GM18498 (cell line): ENCODE results near the gene HCFC1.

Experiments used
- ATAC-seq: cut with Tn5 transposase; IDR thresholded peaks from one replicate; pipeline ENCODE4 v1.9.1; 2021; ENCODE audit warnings: mild to moderate bottlenecking, moderate library complexity; ENCODE audit not compliant: unreplicated experiment

HCFC1 gene

DNA sequence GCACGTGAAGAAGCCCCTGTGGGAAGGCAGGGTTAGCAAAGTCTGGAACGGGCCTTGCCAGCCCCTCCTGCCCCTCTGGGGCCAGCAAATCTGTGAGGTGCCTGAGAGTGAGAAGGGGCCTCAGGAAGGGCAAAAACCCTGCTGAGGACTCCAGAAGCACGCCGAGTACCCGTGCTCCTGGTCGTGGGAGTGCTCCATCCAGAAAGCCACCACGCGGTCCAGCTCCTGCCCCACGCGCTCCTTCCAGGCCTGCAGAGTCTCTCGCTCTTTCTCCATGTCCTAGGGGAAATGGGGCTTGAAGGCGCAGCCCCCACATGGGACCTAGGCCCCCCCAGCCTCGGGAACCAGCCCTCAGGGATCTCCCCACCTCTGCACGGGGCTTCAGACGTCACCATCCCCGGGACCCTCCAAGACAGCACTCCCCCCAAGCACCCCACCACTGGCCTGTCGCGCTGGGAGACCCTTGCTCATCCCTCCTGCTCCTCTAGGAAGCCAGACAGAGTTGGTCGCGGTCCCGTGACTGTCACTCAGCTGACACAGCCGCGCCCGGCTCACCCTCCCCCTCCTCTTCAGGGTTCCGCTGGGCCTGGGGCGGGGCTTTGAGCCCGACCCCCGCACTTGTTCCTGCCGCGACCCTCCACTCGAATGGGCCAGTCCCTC, 27.3 kb downstream of the HCFC1 start, which contains the start of gene RENBP:
Gene RENBP (minus strand): TSS at position 504 of the 660 bp plus-strand sequence. CDS start 33 bp downstream, at position 471.
- ATAC-seq, result no peak

DNA sequence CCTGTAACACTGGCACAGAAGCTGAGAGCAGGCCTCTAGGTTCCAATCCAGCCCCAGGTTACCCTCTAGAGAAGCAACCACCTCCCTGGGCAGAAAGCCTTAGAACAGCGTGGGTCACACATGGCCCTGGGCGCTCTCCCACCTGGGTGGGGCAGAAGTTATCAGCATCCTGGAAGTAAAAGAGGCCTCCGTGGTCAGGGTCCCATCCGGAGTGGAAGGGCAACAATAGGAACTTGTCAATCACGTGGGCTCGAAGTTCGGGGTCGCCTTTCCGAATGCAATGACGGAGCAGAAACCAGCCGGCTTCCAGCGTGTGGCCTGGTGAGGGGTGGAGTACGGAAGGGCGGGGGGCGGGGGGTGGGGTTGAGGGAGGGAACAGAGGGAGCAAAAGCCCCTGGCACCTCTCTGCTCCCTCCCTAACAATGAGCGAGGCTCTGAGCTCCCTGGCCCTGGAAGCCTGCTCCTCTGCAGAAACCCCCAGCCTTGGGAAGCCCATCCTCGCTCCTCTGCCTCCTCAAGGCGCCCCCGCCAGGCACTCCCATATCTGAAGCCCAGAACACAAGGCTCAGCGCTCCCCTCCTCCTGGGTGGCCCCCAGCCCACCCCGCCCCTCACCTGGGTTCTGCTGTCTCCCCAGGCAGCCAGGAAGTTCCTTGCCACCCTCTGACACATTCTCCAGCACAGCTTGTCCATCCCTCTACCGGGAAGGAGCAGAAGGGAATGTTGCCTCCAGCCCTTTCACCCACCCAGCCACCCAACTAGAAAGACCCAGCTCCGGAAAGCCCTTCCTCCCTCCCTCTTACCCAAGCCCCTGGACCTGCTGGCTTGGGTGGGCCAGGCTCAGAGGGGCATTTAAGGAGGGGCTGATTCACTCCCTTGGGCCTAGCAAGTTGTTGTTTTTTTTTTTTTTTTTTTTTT, 30.0 kb downstream of the HCFC1 start:
- ATAC-seq, result no peak

DNA sequence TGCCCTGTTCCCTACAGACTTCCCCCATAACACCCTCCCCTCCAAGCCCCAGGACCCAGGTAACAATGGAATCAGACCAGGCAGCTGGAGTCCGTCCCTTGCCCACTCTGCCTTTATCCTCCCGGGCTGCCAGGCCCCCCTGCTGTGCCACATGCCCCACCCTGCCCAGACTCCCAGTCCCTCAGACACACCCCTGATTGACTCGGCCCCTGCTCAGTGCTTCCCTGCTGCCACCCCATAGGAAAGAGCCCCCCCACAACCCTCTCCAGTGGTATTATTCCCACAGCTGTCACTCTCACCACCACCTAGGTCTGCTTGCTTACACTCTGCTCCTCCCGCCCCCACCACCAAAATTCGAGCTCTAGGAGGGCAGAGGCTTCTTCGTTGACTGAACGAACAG, 32.0 kb downstream of the HCFC1 start:
- no peak for ATAC-seq

DNA sequence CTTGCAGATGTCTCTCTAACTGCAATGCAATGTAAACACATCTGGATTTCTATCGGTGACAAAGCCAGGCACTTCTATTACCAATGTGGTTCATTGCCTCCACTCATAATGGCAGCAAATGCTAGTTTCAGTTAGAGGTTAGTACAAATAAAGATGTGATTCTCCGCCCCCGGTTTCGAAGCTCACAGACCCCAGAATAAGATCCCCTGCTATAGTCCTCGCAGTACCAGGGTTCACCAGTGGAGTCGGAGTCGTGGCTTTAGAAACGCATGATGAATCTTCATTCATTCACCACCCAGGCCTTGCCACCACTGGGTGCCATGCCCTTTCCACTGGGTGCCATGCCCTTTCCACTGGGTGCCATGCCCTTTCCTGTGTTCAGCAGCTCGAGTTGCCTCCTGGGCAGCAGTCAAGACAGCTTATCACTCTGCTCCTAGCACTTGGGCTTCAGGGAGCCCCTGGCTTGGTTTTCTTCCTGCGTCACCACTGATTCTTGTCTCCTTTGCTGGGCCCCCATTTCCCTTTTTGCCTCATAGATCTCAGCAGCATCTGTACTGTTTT, 33.3 kb downstream of the HCFC1 start:
- no peak for ATAC-seq

DNA sequence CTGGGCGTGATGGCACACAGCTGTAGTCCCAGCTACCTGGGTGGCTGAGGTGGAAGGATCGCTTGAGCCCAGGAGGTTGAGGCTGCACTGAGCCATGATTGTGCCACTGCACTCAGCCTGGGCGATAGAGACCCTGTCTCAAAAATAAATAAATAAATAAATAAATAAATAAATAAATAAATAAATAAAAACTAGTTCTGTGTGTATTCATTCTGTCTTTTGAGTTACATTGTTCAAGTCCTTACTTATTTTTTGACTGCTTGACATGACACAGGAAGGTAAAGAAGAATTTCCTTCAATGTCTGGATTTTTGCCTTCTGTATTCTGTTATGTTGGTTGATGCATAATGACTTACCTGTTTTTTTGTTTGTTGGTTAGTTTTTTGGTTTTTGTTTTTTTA, 34.6 kb downstream of the HCFC1 start:
- ATAC-seq, result no peak

DNA sequence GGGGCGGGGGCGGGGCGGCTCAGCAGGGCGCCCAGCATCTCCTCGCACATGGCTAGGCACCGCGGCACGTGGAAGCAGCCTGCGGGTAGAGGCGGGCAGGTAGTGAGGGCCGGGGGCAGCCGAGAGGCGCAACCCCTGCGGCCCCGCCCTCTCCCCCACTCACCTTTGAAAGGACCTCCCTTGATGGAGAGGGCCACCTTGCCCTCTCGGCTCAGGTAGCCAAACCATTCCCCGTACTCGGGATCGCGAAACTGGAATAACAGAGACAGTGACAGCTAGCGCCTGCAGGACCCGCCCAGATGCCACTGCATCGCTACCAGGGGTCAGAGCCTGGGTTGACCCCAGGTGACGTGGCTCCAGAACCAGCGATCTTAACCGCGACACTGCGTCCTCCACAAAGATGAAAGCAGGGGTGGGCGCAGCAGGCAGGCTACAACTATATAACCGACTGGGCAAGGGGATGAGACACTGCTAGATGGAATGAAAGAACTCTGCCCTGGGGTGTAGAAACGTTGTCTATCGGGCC, 36.2 kb downstream of the HCFC1 start:
- ATAC-seq, result peak; percentile 8

DNA sequence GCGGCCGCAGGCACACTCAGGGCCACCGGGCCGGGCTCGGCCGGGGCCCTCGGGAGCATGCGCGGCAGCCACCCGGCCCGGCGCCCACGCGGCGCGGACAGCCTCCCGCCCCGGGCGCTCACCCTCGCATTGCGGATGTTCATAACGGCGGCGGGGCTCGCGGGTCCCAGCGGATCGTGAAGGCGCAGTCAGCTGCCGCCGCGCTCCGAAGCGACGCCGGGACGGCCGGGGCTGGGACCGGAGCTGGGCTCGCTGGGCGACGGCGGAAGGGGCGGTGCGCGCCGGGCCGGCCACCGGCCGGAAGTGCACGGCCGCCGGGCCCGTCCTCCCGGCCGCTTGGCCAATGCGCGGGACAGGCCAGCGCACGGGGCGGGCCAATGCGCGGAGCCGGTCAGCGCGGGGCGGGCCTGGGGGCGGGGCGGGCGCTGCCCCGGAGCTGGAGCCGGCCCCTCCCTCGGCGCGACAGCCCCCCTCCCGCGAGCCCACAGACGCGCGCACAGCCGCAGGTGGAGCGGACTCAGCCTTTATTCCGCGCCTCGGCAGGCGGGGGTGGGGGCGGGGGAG, 36.8 kb downstream of the HCFC1 start, which contains the start of gene NAA10:
Gene NAA10 (minus strand): TSS at position 276 of the 564 bp plus-strand sequence. CDS start 133 bp downstream, at position 143.
- ATAC-seq, result peak; percentile 85

DNA sequence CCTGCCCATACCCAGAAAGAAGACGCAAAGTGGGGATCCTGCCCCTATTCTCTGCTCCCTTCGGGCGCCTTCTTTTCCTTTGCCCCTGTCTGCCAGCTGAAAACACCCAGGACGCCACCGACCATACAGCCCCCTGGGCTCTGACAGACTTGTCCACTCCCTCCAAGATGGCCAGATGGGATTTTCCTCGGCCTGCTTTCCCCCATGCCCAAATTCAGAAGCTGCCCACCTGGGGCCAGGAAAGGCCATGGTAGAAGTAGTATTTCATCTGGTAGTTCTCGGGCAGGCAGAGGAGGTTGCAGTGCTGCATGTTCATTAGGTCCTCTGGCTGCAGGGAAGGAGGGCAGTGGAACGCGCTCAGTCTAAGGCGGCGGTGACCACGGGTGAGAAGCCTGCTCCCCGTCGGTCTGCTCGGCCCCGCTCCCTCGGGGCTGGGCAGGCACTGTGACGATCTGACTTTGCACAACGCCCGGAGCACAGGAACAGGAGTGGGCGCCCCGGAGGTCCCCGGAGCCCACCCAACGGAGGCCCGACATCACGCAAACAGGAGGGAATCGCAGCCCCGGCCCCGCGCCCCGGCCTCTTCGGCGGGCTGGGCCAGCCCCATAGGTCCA, 37.4 kb downstream of the HCFC1 start:
- peak; percentile 24 for ATAC-seq

DNA sequence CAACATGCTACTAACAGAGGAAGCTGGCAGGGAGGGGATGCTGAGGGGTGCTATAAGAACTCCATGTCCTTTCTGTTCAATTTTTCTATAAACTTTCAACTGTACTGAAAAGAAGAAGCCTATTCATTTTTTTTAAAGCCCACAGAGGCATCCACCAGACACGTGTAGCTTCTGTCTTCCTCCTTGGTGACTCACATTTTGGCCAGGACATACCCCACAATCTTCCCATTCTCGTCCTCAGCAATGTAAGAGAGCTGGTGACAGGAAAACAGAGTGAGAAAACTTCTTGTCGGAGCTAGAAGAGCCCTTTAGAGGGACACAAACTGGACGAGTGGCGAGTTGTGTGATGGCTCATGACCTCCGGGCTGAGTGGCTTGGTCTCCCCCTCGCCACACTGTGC, 37.9 kb downstream of the HCFC1 start:
- ATAC-seq, result no peak

DNA sequence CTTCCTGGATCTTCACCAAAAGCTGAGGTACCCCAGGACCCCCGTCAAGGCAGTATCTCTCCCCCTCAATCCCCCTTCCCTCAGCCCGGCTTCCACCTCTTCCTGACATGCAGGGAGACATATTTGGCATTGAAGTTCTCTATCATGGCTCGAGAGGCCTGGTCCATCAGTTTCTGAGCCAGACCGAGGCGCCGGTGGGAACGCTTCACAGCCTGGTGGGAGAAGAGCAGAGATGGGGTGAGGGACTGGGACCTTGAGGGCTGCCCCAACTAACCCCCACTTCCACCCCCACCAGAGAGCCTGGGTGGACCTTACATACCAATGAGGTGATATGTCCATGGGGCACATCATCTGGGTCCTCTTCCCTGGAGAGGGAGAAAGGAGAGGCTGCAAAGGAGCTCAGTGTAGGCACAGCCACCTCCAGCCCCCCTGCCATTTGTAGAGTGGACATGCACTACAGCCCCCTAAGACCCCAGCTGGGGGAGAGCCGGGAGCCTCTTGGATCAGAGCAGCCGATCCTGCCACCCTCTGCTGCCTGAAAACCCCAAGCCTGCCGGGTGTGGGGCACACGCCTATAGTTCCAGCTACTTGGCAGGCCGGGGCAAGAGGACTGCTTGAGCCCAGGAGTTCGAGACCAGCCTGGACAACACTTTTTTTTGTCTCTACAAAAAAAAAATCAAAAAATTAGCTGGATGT, 39.2 kb downstream of the HCFC1 start:
- no peak for ATAC-seq

DNA sequence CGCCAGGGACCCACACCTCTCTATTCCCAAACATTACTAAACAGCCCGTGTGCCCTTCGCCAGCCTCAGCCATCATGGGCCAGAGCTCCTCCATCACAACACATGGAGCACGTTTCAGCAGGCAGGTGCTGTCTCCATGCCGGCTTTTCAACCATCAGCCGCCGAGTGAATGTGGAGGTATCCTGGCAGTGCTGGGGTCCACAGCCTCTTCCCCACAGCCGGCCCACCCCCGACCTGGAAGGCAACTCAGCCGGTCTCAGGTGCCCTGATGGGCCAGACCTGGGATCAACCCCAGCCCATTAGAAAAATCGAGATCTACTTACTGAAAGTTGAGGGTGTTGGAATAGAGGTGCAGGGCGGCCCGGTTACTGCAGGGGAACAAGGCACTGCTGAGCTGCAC, 39.9 kb downstream of the HCFC1 start:
- ATAC-seq, result no peak

DNA sequence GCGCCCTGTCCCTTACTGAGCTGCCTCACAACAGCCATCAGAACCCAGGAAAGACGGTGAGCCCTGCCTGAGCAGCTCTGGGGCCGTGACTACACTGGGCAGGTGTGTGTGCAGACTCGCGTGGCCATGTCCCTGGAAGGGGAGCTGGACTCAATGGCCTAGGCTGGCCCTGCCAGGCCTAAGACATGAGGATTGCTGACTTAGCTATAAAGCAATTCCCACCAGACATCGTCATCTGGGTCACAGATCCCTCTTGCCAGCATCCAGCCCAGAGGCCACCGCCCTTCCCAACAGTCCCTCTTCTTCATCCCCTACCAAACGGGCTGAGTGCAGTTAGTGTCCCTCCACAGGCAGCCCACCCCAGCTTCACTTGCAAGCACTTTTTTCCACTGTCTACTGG, 40.5 kb downstream of the HCFC1 start:
- no peak for ATAC-seq

DNA sequence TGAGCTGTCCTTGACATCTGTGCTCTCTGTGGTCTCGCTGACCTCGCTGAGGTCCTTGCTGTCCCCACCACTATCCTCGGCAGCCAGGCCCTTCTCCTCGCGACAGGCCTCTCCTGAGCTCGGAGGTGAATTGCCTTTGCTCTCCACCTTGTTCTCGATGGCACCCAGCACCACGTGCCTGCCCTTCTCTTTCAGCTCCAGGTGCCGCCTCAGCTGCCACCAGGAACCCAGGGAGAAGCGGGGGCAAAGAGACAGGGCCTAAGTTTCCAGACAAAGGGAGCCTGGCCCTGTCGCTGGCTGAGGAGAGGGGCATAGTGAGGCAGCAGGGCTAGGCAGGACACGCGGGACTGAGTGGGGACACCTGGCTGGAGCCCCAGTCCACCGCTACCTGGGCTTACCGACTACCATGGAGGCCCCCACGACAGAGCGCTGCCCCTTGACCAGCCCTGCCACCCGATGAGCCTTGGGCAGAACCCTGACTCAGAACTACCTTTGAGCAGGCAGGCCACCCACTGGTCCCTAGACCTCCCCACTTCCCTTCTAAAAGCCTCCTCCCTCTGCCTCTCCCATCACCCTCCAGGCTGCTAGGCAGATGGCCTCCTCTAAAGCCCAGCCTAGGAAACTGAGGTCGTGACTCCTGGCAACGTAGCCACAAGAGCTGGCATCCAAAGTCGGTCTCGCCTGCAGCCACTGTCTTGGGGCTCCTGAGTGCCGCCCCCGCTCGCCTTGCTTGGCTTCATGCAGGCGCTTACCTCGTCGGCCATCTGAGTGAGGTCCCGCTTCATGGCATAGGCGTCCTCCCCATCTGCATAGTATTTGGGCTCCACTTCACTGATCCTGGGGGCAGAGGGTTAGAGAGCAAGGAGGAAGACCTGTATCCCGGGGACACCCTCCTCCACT, 41.4 kb downstream of the HCFC1 start:
- no peak for ATAC-seq

DNA sequence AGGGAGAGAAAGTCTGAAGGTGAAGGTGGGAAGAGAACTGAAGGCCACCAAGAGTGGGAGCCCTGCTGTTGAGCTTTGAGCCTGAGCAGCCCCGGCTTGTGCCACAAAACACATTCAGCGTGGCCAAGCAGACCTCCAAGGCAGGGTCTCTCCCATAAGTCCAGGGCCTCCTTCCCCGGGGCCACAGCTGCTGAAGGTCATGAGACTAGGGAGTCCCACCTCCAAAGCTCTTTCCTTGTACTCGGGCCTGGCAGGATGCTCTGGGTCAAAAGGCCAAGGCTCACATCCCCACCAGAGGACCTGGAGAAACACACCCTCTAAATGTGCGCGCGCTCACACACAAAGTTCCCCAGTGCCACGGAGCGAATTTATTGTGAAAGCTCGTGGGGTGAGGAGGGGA, 42.0 kb downstream of the HCFC1 start:
- no peak for ATAC-seq

DNA sequence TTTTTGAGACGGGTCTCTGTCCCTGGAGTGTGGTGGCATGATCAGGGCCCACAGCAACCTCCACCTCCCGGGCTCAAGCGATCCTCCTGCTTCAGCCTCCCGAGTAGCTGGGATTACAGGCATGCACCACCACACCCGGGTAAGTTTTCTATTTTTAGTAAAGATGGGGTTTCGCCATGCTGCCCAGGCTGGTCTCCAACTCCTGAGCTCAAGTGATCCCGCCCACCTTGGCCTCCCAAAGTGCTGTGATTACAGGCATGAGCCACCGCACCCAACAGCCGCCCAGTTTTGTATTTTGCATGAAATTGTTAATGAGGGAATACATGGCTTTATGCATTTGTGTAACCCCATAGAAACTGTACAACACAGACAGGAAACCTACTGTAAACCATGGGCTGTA, 42.8 kb downstream of the HCFC1 start:
- no peak for ATAC-seq

DNA sequence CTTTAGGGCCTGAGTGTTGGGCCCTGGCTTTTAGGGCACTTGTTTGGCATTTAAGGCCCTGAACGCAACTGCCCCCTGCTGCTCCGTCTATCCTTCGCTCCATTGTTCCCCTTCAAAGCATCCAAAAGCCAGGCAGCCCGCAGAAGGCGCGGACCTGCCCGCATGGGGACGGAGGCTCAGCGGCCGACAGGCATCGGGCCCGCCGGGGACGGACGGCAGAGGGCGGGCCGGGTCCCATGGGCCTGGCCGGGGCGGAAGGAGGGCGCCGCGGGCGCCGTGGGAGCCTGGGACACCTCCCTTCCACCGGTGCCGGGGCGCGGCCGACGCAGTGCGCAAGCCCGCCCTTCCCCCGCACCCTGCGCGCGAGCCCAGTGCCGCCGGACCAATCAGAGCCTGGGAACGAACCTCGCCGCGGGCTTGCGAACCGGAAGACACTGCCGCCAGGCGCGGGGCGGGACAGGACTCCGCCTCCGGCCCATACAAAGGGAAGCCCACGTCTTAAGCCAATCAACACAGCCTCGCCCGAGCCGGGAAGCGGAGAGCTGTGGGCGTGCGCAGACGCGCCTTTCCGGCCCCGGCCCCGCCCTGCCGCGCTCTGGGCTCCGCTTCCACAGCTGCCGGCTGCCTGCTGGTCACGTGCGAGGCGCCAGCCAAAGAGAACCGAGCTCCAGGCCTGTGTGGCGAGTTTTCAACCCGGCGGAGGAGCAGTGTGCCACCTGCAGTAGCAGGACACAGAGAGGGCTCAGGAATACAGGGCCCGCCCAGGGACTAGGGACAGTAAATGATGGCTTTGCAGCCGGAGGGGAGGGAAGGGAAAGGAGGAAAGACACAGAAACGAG, 43.5 kb downstream of the HCFC1 start:
- ATAC-seq, result peak; percentile 75

DNA sequence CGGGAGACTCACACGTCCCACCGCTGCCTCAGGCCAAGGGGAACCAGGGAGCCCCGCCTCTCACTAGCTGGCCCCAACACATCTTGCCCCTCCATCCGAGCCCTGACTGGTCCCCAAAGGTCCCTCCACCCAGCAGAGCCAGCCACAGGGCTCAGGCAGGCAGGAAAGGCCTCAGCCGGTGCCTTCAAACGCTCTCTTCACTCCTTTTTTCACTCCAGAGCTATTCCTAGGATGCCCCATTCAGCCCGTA, 44.0 kb downstream of the HCFC1 start:
- ATAC-seq, result no peak

DNA sequence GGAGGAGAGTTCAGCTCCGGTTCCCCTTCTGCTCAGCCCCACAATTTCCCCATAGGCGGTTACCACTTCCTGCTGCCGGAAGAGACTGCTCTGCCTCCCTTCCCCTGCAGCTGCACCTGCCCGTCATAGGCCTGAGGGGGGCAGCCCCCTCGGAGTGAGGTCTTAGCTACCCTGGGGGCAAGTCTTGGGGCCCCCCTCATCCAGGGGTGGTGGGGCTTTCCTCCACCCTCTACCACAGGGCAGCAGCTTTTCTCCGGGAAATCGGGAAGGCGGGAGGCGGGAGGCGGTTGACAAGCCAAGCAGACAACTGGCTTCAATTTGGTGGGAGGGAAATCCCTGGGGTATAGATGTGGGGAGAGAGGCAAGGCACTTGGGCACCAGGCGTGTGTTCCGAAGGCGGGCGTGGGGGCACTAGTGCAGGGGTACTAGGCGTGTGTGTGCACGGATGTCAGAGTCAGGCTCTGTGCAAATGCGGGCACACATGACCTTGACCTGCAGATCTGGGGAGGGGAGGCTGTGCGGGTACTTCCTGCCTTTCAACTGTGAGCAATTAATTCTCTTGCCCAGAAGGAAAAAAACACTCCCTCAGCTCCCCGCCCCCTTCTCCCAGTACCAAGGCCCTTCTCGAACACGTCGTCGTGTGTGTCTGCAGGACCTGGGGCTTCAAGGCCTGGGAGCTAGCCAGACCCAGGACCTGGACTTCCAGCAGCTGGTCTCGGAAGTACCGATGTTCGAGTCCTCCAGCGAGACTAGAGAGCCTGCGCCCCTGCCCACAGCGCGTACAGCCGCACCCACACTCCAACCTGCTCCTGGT, 44.6 kb downstream of the HCFC1 start:
- peak; percentile 27 for ATAC-seq
